A549 treated with AZD9567 at 1 μM for 4 hours (cell line): ENCODE data around the gene CPNE7. TPM values are rescaled to one million over a fixed set of nuclear protein-coding genes. Genes with fewer than 3 reads are reported as not detected.

Source experiments
- total RNA-seq: library from RNA; stranded (reverse); fragments of 200-300 nt; extraction: Qiagen RNA extraction; gene quantifications from 5 replicates; pipeline ENCODE4 v1.2.3, GENCODE V29; 2022; ENCODE audit not compliant: insufficient read depth

CPNE7 gene
- total RNA-seq = 38.2 to 80.3 TPM (median 74.3 TPM) in 5 replicates

GRCh38 chr16:89575247-89576152 is at the start of gene CPNE7:
TSS of gene CPNE7 (plus strand) at chr16:89575758. CDS start at chr16:89575898, 140 bp downstream.

DNA sequence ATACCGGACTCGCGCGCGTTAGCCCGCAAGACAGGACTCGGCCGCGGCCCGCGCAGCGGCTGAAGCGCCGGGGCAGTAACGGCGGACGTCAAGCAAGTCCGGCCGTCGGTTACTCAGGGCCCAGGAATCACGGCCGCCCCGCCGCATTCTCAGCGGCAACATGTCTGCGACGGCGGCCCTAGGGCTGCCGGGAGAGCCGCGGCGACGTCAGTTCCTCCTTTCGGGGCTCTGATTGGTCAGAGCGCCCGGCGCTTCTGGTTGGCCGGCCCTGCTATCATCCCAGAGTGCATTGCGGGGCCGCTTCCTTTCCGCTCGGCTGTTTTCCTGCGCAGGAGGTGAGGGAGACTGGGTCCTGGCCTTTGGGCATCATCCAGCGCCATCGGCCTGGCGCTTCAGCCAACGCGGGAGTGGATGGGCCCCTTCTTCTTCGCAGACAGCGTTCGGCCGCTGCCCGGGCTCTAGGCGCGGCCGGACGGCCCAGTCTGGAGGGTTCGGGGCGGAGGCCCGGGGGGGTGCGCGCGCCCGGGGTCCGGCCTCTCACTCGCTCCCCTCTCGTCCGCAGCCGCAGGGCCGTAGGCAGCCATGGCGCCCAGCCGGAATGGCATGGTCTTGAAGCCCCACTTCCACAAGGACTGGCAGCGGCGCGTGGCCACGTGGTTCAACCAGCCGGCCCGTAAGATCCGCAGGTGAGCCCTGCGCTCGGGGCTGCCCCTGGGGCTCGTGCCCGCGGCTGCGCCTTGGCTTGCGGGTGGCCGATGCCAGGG is 15.0 kb upstream of the CPNE7 start, which contains the start of gene RPL13:
Gene RPL13, plus strand, starts transcription at position 305 of the 764 bp plus-strand sequence. Its CDS starts 278 bp downstream, at position 583.

DNA sequence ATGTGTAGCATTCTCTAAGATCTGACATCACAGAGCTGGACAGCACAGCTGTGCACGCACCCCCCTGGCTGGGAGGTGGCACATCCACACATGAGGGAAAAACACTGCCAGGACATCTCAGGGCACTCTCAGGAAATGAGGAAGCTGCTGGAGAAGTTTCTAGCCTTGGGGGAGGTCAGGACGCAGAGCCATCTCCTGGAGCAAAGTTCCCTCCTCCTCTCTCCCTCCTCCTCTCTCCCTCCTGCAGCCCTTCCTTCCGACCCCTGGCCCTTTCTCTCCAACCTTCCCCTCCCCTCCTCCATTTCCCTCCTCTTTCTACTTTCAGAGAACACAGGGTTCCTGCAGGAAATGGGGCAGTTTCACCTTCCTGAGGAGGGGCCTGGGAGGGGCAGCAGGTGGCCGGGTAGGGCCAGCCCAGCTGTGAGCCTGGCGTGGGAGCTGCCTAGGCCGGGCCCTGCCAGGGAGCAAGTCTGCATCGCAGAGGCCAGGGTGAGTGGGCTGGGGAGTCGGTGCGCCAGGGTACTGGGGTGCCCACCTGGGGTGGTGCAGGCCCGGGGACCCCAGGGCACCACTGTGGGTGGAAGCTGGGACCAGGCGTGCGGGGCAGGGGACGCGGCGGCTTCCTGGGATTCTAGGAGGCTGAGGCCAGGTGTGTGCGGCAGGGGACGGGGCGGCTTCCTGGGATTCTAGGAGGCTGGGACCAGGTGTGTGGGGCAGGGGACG is 37.8 kb downstream of the CPNE7 start, which contains the start of gene DPEP1:
Gene DPEP1, plus strand, starts transcription at position 412 of the 723 bp plus-strand sequence. CDS start 16,769 bp downstream, outside the sequence.

Other genes starting within 250 kb of the CPNE7 start
- gene ANKRD11, start 85.2 kb upstream of the CPNE7 start, total RNA-seq = 77.7 to 115 TPM (median 114 TPM) in 5 replicates
- 56.2 to 113 TPM (median 104 TPM) in 5 replicates for gene SPG7, start 67.4 kb upstream of the CPNE7 start, total RNA-seq
- 2,658 to 4,373 TPM (median 4,191 TPM) in 5 replicates for gene RPL13, start 15.1 kb upstream of the CPNE7 start, total RNA-seq
- 0.60 to 1.4 TPM (median 0.99 TPM) in 4 of 5 replicates, not detected in the other for gene DPEP1, start 37.9 kb downstream of the CPNE7 start, total RNA-seq
- gene CHMP1A, start 82.0 kb downstream of the CPNE7 start, total RNA-seq = 91.4 to 130 TPM (median 96.9 TPM) in 5 replicates
- 15.6 to 17.3 TPM (median 16.9 TPM) in 5 replicates for gene SPATA33, start 82.1 kb downstream of the CPNE7 start, total RNA-seq
- 33.1 to 62.5 TPM (median 51.7 TPM) in 5 replicates for gene CDK10, start 110.9 kb downstream of the CPNE7 start, total RNA-seq
- gene SPATA2L, start 125.9 kb downstream of the CPNE7 start, total RNA-seq = 7.7 to 13.6 TPM (median 12.9 TPM) in 5 replicates
- 0.99 to 5.7 TPM (median 4.6 TPM) in 5 replicates for gene VPS9D1, start 145.1 kb downstream of the CPNE7 start, total RNA-seq
- gene ZNF276, start 145.8 kb downstream of the CPNE7 start, total RNA-seq = 21.4 to 26.6 TPM (median 22.9 TPM) in 5 replicates
- 26.8 to 40.5 TPM (median 36.0 TPM) in 5 replicates for gene FANCA, start 240.9 kb downstream of the CPNE7 start, total RNA-seq